Measurements from ENCODE around the gene ZKSCAN8.
"Not testable (repeated sequence)": the region's sequence is repeated elsewhere in the genome, so short reads cannot be mapped to it uniquely, and the experiment has no call there.

The ZKSCAN8 gene

GRCh38 chr6:28141500-28142329, at the start of gene ZKSCAN8:
ZKSCAN8 (plus strand) TSS chr6:28141883; CDS start chr6:28148408, 6,525 bp downstream.
- peak; percentile 91 for DNase-seq

- DNase-seq, result not testable (repeated sequence)
Observed at GRCh38 chr6:28102222-28102621, 39.5 kb upstream of the ZKSCAN8 start.

GRCh38 chr6:28102699-28103098, 39.0 kb upstream of the ZKSCAN8 start:
- DNase-seq, result not testable (repeated sequence)

GRCh38 chr6:28104392-28105244, 37.1 kb upstream of the ZKSCAN8 start:
- peak; percentile 87 to 90 for DNase-seq

- peak; percentile 33 to 59 for DNase-seq
Observed at GRCh38 chr6:28105245-28105639, 36.4 kb upstream of the ZKSCAN8 start.

- no peak for DNase-seq
Observed at GRCh38 chr6:28107506-28107905, 34.2 kb upstream of the ZKSCAN8 start.

- no peak for DNase-seq
Observed at GRCh38 chr6:28111964-28112363, 29.7 kb upstream of the ZKSCAN8 start.

GRCh38 chr6:28115799-28116198, 25.9 kb upstream of the ZKSCAN8 start:
- no peak for DNase-seq

- DNase-seq, result peak in 1 of 2 experiments; percentile 34
Observed at GRCh38 chr6:28117386-28118050, 24.2 kb upstream of the ZKSCAN8 start.

- no peak for DNase-seq
Observed at GRCh38 chr6:28118217-28118616, 23.5 kb upstream of the ZKSCAN8 start.

GRCh38 chr6:28121876-28122275, 19.8 kb upstream of the ZKSCAN8 start:
- DNase-seq, result no peak

- DNase-seq, result not testable (repeated sequence)
Observed at GRCh38 chr6:28122283-28122682, 19.4 kb upstream of the ZKSCAN8 start.

GRCh38 chr6:28124350-28124970, 17.2 kb upstream of the ZKSCAN8 start, which contains the start of gene ZSCAN16:
ZSCAN16 (plus strand) TSS chr6:28124609; CDS start chr6:28125444, 835 bp downstream.
- DNase-seq, result peak; percentile 84

- DNase-seq, result peak in 1 of 2 experiments; percentile 12
Observed at GRCh38 chr6:28124971-28125353, 16.7 kb upstream of the ZKSCAN8 start.

GRCh38 chr6:28125401-28125800, 16.3 kb upstream of the ZKSCAN8 start:
- no peak for DNase-seq

- DNase-seq, result peak; percentile 68 to 73
Observed at GRCh38 chr6:28134015-28134414, 7.7 kb upstream of the ZKSCAN8 start.

GRCh38 chr6:28134716-28135115, 7.0 kb upstream of the ZKSCAN8 start:
- peak in 1 of 2 experiments; percentile 2 for DNase-seq

GRCh38 chr6:28135393-28135792, 6.3 kb upstream of the ZKSCAN8 start:
- peak; percentile 10 to 39 for DNase-seq

- DNase-seq, result peak; percentile 90 to 92
Observed at GRCh38 chr6:28136585-28137504, 4.8 kb upstream of the ZKSCAN8 start.

- DNase-seq, result peak; percentile 66
Observed at GRCh38 chr6:28137505-28137981, 4.1 kb upstream of the ZKSCAN8 start.

- DNase-seq, result no peak
Observed at GRCh38 chr6:28139860-28140543, 1.7 kb upstream of the ZKSCAN8 start.
